Thoracic aorta (tissue), 2 donors: ENCODE results near the gene SYDE2. TPM values are rescaled to one million over a fixed set of nuclear protein-coding genes. Genes with fewer than 3 reads are reported as not detected.

Experiments used
- ATAC-seq: fragments of 150-250 bp; one replicate; pipeline ENCODE4 v1.8.0; 2017; ENCODE audit warnings: low read depth; ENCODE audit not compliant: insufficient number of reproducible peaks, low FRiP score
- DNase-seq: peaks from one replicate; pipeline ENCODE4 v3.0.0-alpha.2; 2020; ENCODE audit warnings: low spot score
- H3K27ac ChIP-seq, 2 donors: fragments of 200-600 bp; sonication (generic); 1 replicate in 1 of 2; 2 replicates in 1 of 2; pipeline ENCODE4 v1.5.1; 2016; ENCODE audit warnings: mild to moderate bottlenecking in 2 of 2, moderate library complexity in 2 of 2
- H3K27me3 ChIP-seq: fragments of 200-600 bp; sonication (generic); replicated peaks from 2 replicates; pipeline ENCODE4 v1.6.0; 2016; ENCODE audit warnings: mild to moderate bottlenecking; ENCODE audit not compliant: insufficient read depth
- H3K36me3 ChIP-seq: fragments of 200-600 bp; sonication (generic); one replicate; pipeline ENCODE4 v1.5.1; 2016
- H3K4me1 ChIP-seq, 2 donors: fragments of 200-600 bp; sonication (generic); 1 replicate in 1 of 2; 2 replicates in 1 of 2; pipeline versions ENCODE4 v1.5.1 to v1.6.0; 2016; ENCODE audit warnings: low read depth in 2 of 2, mild to moderate bottlenecking in 1 of 2; ENCODE audit not compliant: control insufficient read depth in 1 of 2
- H3K4me3 ChIP-seq: fragments of 200-600 bp; sonication (generic); 2 replicates; pipeline ENCODE4 v1.5.1; 2016; ENCODE audit warnings: mild to moderate bottlenecking
- H3K9me3 ChIP-seq: fragments of 200-600 bp; sonication (generic); 2 replicates; pipeline ENCODE4 v1.5.1; 2016
- CTCF ChIP-seq: fragments of 200-600 bp; sonication (generic); IDR thresholded peaks from one replicate; pipeline ENCODE4 v1.5.1; 2019; ENCODE audit warnings: antibody characterized with exemption
- total RNA-seq, 2 donors: library from RNA; depleted of rRNA; stranded (reverse); fragments of >200 nt; gene quantifications; one replicate each; pipeline versions ENCODE4 v1.1.0 to v1.2.3, GENCODE V29; 2016

The SYDE2 gene
- total RNA-seq, 2 donors from 2014 or later, result 13.4 to 17.0 TPM

DNA sequence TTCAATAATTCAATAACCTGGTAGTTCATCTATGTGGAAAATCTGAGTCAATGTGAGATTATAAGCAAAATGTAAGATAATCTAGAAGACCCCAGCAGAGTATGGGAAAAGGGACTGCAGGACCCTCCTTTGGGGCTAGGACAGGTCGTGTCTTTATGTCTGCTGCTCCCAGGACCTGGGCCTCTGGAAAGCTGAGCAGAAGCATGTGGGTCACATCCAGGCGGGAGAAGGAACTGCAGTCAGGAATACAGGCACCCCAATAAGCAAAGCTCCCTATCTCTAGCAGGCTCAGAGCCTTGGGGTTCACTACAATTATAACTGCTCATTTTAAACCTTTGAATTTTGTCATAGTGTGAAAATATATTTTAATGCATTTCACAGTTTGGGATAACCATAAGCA lies 78.6 kb downstream of the SYDE2 start:
- DNase-seq, result no peak
- Histone ChIP-seq H3K36me3 (no peaks in the 10 kb centered on the region), H3K4me1 (no peaks in the 10 kb centered on the region), H3K4me3 (no peak overlapping the region), H3K27me3 (no peaks in the 10 kb centered on the region), H3K9me3 (no peaks in the 10 kb centered on the region), H3K27ac (no peak overlapping the region)
- no peak for TF ChIP-seq CTCF
- no peak for ATAC-seq

DNA sequence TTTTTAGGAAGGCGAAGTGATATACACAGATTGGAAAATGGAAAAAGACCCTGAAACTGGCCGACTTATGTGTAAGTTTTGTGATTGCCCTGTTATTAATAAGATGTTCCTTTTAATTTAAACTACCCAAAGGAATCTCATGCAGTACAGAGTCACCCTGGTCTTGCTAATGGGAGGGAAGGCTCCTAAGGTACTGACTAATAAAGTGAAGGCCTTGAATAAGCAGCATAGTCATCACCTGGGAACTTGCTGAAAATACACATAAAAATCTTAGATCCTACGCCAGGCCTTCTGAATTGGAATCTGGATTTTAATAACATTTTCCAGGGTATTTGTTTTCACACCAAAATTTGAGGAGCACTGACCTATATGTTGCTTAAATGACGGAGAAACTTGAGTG lies 79.1 kb downstream of the SYDE2 start:
- no peak overlapping the region for H3K27ac ChIP-seq
- H3K9me3 ChIP-seq, result no peaks in the 10 kb centered on the region
- H3K4me3 ChIP-seq, result no peak overlapping the region
- no peak for DNase-seq
- no peaks in the 10 kb centered on the region for H3K27me3 ChIP-seq
- H3K36me3 ChIP-seq, result no peaks in the 10 kb centered on the region
- no peak for TF ChIP-seq CTCF
- H3K4me1 ChIP-seq, result no peaks in the 10 kb centered on the region
- ATAC-seq, result no peak

GRCh38 chr1:85118751-85119150 lies 82.1 kb downstream of the SYDE2 start:
- no peaks in the 10 kb centered on the region for H3K4me1 ChIP-seq
- H3K27ac ChIP-seq, result no peak overlapping the region

GRCh38 chr1:85116856-85117255 lies 84.0 kb downstream of the SYDE2 start:
- no peak for DNase-seq
- no peaks in the 10 kb centered on the region for H3K9me3 ChIP-seq
- H3K27me3 ChIP-seq, result no peaks in the 10 kb centered on the region
- ATAC-seq, result no peak
- no peak overlapping the region for H3K27ac ChIP-seq
- no peaks in the 10 kb centered on the region for H3K4me1 ChIP-seq
- no peak for TF ChIP-seq CTCF
- H3K36me3 ChIP-seq, result no peaks in the 10 kb centered on the region
- H3K4me3 ChIP-seq, result no peak overlapping the region

More at GRCh38 chr1:85118751-85119150, 82.1 kb downstream of the SYDE2 start:
- Histone ChIP-seq H3K4me3 (no peak overlapping the region), H3K36me3 (no peaks in the 10 kb centered on the region), H3K9me3 (no peaks in the 10 kb centered on the region), H3K27me3 (no peaks in the 10 kb centered on the region)
- DNase-seq, result no peak
- no peak for TF ChIP-seq CTCF
- no peak for ATAC-seq

- DNase-seq (no peak), ATAC-seq (no peak)
- no peaks in the 10 kb centered on the region for H3K27me3 ChIP-seq
- H3K4me1 ChIP-seq, result no peaks in the 10 kb centered on the region
- no peak overlapping the region for H3K4me3 ChIP-seq
- no peak overlapping the region for H3K27ac ChIP-seq
- no peaks in the 10 kb centered on the region for H3K36me3 ChIP-seq
- H3K9me3 ChIP-seq, result no peaks in the 10 kb centered on the region
- TF ChIP-seq CTCF, result no peak
These were observed 84.9 kb downstream of the SYDE2 start for GRCh38 chr1:85115933-85116332.
